ENCODE results near the gene VNN1. TPM values are rescaled to one million over a fixed set of nuclear protein-coding genes. Genes with fewer than 3 reads are reported as not detected.

The VNN1 gene
- total RNA-seq, 1 experiment from 2014 or later: 1.6 TPM

GRCh38 chr6:132651062-132651461 lies 62.8 kb downstream of the VNN1 start:
- intact Hi-C loops (cut with micrococcal nuclease; ENCODE audit: unreplicated experiment): no loop called here
- Histone ChIP-seq H3K9me3 (ENCODE audit: insufficient read depth, low read depth) (peaks cover 10% of the 10 kb centered on the region; the same call in 1 of the 2 replicates), H3K36me3 (ENCODE audit: low read depth) (no peaks in the 10 kb centered on the region), H4K20me1 (ENCODE audit: insufficient read depth) (no peaks in the 10 kb centered on the region), H3K9me2 (ENCODE audit: insufficient read depth) (no peaks in the 10 kb centered on the region), H3K27me3 (ENCODE audit: insufficient read depth, low read depth) (no peaks in the 10 kb centered on the region), H3K79me2 (ENCODE audit: low read depth) (no peaks in the 10 kb centered on the region), H3K27ac (peak overlapping the region; percentile 59), H3K4me2 (peak overlapping the region; percentile 1; the same call in 1 of the 2 replicates), H3F3A (ENCODE audit: insufficient read depth, low read depth) (peaks cover 7% of the 10 kb centered on the region; the same call in 1 of the 2 replicates), H2AFZ (peak overlapping the region; percentile 6; the same call in 1 of the 2 replicates), H3K4me3 (no peak overlapping the region), H3K4me1 (replicated peaks; ENCODE audit: insufficient read depth) (peaks cover 26% of the 10 kb centered on the region)
- TF ChIP-seq EZH2 (IDR thresholded peaks at IDR 0.05; ENCODE audit: low read depth) (no peak), CTCF (conservative IDR thresholded peaks at IDR 0.05) (no peak)
- no peak for DNase-seq
- POLR2A ChIA-PET (ENCODE audit: unreplicated experiment): interaction anchor here (0.6 kb wide), 1 partner anchor 13 kb away, joined by 5 read pairs; no protein-coding TSS in a partner anchor
- BruUV-seq (replicated peaks): no TSS peak
- CTCF ChIA-PET: no interaction called here

DNA sequence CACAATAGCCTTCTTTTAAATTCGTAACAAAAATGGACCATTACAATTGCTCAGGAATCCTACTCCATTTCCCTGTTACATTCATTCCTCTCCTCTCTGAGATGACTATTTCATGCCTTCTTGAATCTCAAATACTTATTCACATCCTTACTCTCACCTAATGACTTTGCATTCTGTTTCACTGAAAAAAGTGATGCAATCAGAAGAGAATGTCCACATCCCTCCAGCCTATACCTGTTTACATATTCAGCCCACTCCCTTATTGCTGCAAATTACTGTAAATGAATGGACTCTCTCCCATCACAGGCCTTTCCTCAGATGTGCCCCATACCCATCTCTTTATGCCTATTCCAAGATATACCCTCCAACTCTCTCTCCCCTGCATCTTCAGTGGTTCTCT lies 63.4 kb downstream of the VNN1 start:
- intact Hi-C loops (cut with micrococcal nuclease; ENCODE audit: unreplicated experiment): no loop called here
- H4K20me1 ChIP-seq (ENCODE audit: insufficient read depth): no peaks in the 10 kb centered on the region
- CTCF ChIA-PET: no interaction called here

DNA sequence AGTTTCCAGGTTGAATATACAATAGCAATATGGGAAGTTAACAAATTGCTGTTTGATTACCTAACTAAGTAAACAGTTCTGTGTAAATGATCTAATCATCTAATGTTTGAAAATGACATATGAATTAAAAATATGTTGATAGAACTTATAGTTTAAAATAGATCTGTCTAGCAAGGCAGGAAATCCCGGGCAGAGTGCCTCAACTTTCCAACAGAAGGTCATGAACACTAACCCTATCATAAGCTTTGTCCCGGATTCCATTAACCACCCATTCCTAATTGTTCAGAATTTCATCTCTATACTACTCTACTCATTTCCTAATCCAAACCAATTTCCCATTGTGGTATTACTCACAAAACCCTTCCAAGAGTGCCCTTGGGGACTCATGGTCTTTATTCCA lies 65.0 kb downstream of the VNN1 start:
- H3K27me3 ChIP-seq (ENCODE audit: insufficient read depth, low read depth): no peaks in the 10 kb centered on the region
- TF ChIP-seq EZH2 (IDR thresholded peaks at IDR 0.05; ENCODE audit: low read depth) (no peak), CTCF (conservative IDR thresholded peaks at IDR 0.05) (no peak)
- peaks cover 10% of the 10 kb centered on the region; the same call in 1 of the 2 replicates for H3K9me3 ChIP-seq (ENCODE audit: insufficient read depth, low read depth)
- no peak overlapping the region for H2AFZ ChIP-seq
- CTCF ChIA-PET: no interaction called here
- no TSS peak for BruUV-seq (replicated peaks)
- peaks cover 7% of the 10 kb centered on the region; the same call in 1 of the 2 replicates for H3F3A ChIP-seq (ENCODE audit: insufficient read depth, low read depth)
- no peak for DNase-seq
- H4K20me1 ChIP-seq (ENCODE audit: insufficient read depth): no peaks in the 10 kb centered on the region
- POLR2A ChIA-PET (ENCODE audit: unreplicated experiment): no interaction called here
- intact Hi-C loops (cut with micrococcal nuclease; ENCODE audit: unreplicated experiment): no loop called here
- H3K4me2 ChIP-seq: 0 out of 2 replicates have a peak overlapping the region, but pooled peaks have one; percentile 4
- peaks cover 26% of the 10 kb centered on the region for H3K4me1 ChIP-seq (replicated peaks; ENCODE audit: insufficient read depth)
- peak overlapping the region; percentile 48 for H3K27ac ChIP-seq
- no peaks in the 10 kb centered on the region for H3K79me2 ChIP-seq (ENCODE audit: low read depth)
- H3K36me3 ChIP-seq (ENCODE audit: low read depth): no peaks in the 10 kb centered on the region
- H3K4me3 ChIP-seq: no peak overlapping the region
- no peaks in the 10 kb centered on the region for H3K9me2 ChIP-seq (ENCODE audit: insufficient read depth)

More for the DNA sequence above, 63.4 kb downstream of the VNN1 start:
- Histone ChIP-seq H3K9me2 (ENCODE audit: insufficient read depth) (no peaks in the 10 kb centered on the region), H3K79me2 (ENCODE audit: low read depth) (no peaks in the 10 kb centered on the region), H3K27ac (peak overlapping the region; percentile 59), H3F3A (ENCODE audit: insufficient read depth, low read depth) (peaks cover 7% of the 10 kb centered on the region; the same call in 1 of the 2 replicates), H3K4me1 (replicated peaks; ENCODE audit: insufficient read depth) (peaks cover 26% of the 10 kb centered on the region), H3K27me3 (ENCODE audit: insufficient read depth, low read depth) (no peaks in the 10 kb centered on the region), H3K4me3 (no peak overlapping the region), H3K36me3 (ENCODE audit: low read depth) (no peaks in the 10 kb centered on the region), H3K4me2 (peak overlapping the region; percentile 1; the same call in 1 of the 2 replicates), H2AFZ (peak overlapping the region; percentile 6; the same call in 1 of the 2 replicates), H3K9me3 (ENCODE audit: insufficient read depth, low read depth) (peaks cover 10% of the 10 kb centered on the region; the same call in 1 of the 2 replicates)
- POLR2A ChIA-PET (ENCODE audit: unreplicated experiment): interaction anchor here (0.6 kb wide), 1 partner anchor 14 kb away, joined by 5 read pairs; no protein-coding TSS in a partner anchor
- no TSS peak for BruUV-seq (replicated peaks)
- no peak for TF ChIP-seq CTCF (conservative IDR thresholded peaks at IDR 0.05)
- no peak for TF ChIP-seq EZH2 (IDR thresholded peaks at IDR 0.05; ENCODE audit: low read depth)
- DNase-seq: peak in 1 of 2 experiments; percentile 49
